ENCODE data around the gene STAT2. TPM values are rescaled to one million over a fixed set of nuclear protein-coding genes. Genes with fewer than 3 reads are reported as not detected.

STAT2 gene
- total and polyA plus RNA-seq, 2 experiments from 2014 or later = 15.6 to 67.9 TPM

GRCh38 chr12:56387152-56387736 lies 27.3 kb upstream of the STAT2 start (continued):
- no peak for TF ChIP-seq REST (IDR thresholded peaks at IDR 0.05; ENCODE audit: unreplicated experiment)
- TF ChIP-seq JUNB (IDR thresholded peaks at IDR 0.05; ENCODE audit: unreplicated experiment) = no peak
- no peak for TF ChIP-seq NANOG (IDR thresholded peaks at IDR 0.05; ENCODE audit: borderline replicate concordance)
- no peak for TF ChIP-seq CREB1 (CRISPR knock-in tag; IDR thresholded peaks at IDR 0.05; ENCODE audit: low read depth)
- no peak for TF ChIP-seq ZNF331 (CRISPR knock-in tag; IDR thresholded peaks at IDR 0.05; ENCODE audit: low read depth)
- TF ChIP-seq EZH2 (IDR thresholded peaks at IDR 0.05; ENCODE audit: low read depth, unreplicated experiment) = no peak

- Mint-ChIP-seq H3K36me3 (ENCODE audit: low read depth) (no peaks in the 10 kb centered on the region), H3K9me3 (no peaks in the 10 kb centered on the region), H3K27me3 (ENCODE audit: insufficient read depth, low read depth, poor library complexity) (peaks cover 6% of the 10 kb centered on the region), H3K4me1 (peaks cover 7% of the 10 kb centered on the region; the same call in 2 of the 3 replicates), H3K4me3 (no peak overlapping the region), H3K27ac (no peak overlapping the region)
- Histone ChIP-seq H3K27ac (ENCODE audit: low read depth) (no peak overlapping the region), H3K36me3 (ENCODE audit: insufficient read depth) (no peaks in the 10 kb centered on the region), H2AFZ (no peak overlapping the region), H3K4me2 (no peak overlapping the region), H3K4me1 (ENCODE audit: insufficient read depth) (peaks cover 4% of the 10 kb centered on the region; the same call in 1 of the 2 replicates), H3F3A (replicated peaks; ENCODE audit: low read depth) (no peaks in the 10 kb centered on the region; the same call in 1 of the 2 replicates), H3K27me3 (ENCODE audit: insufficient read depth) (no peaks in the 10 kb centered on the region), H3K9me2 (ENCODE audit: insufficient read depth) (peaks cover 2% of the 10 kb centered on the region; the same call in 1 of the 2 replicates), H3K4me3 (no peak overlapping the region), H3K79me2 (replicated peaks; ENCODE audit: insufficient read depth) (no peaks in the 10 kb centered on the region), H4K20me1 (replicated peaks; ENCODE audit: insufficient read depth) (no peaks in the 10 kb centered on the region)
- DNase-seq (ENCODE audit: low spot score) = no peak
- no peak for ATAC-seq
- TF ChIP-seq ZNF114 (CRISPR knock-in tag; IDR thresholded peaks at IDR 0.05) (no peak), STAT1 (IDR thresholded peaks at IDR 0.05; ENCODE audit: unreplicated experiment) (no peak), CREB1 (CRISPR knock-in tag; IDR thresholded peaks at IDR 0.05; ENCODE audit: low read depth) (no peak), EZH2 (IDR thresholded peaks at IDR 0.05; ENCODE audit: low read depth, unreplicated experiment) (no peak), ZNF331 (CRISPR knock-in tag; IDR thresholded peaks at IDR 0.05; ENCODE audit: low read depth) (no peak), REST (IDR thresholded peaks at IDR 0.05; ENCODE audit: unreplicated experiment) (no peak), CTCF (conservative IDR thresholded peaks at IDR 0.05; ENCODE audit: low read depth in 2 of 2) (no peak), EZH2phosphoT487 (IDR thresholded peaks at IDR 0.05; ENCODE audit: unreplicated experiment) (no peak), JUNB (IDR thresholded peaks at IDR 0.05; ENCODE audit: unreplicated experiment) (no peak), POLR2AphosphoS5 (IDR thresholded peaks at IDR 0.05; ENCODE audit: low read depth) (no peak), ETS1 (IDR thresholded peaks at IDR 0.05) (no peak), NANOG (IDR thresholded peaks at IDR 0.05; ENCODE audit: borderline replicate concordance) (no peak)
These were observed 26.0 kb upstream of the STAT2 start for GRCh38 chr12:56385873-56386272.

All from GM23338 (cell line).